ENCODE measurements around the gene SPEM1. TPM values are rescaled to one million over a fixed set of nuclear protein-coding genes. Genes with fewer than 3 reads are reported as not detected.

The SPEM1 gene
- total and polyA plus RNA-seq, 3 donors from 2014 or later = 8.5 to 67.7 (median 18.7) TPM

DNA sequence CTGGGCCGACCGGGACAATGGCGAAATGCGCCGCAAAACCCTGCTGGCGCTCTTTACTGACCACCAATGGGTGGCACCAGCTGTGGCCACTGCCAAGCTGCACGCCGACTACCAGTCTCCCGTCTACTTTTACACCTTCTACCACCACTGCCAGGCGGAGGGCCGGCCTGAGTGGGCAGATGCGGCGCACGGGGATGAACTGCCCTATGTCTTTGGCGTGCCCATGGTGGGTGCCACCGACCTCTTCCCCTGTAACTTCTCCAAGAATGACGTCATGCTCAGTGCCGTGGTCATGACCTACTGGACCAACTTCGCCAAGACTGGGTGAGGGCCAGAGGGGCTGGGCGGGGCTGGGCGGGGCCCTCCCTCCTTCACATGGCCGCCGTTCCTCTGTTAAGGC is 4.3 kb upstream of the SPEM1 start:
- no peaks in the 10 kb centered on the region for H3K9me3 ChIP-seq
- intact Hi-C loops (cut with DNase I; ENCODE audit: low total_unique reads) = no loop called here
- no peaks in the 10 kb centered on the region for H3K4me1 ChIP-seq
- no peak for TF ChIP-seq POLR2A (IDR thresholded peaks at IDR 0.05)
- no peak for TF ChIP-seq CTCF (IDR thresholded peaks at IDR 0.05)
- WGBS, 2 donors = 92 to 93% methylated on average over 13 to 23 of the region's 23 CpGs
- DNase-seq = no peak
- no peak overlapping the region for H3K27ac ChIP-seq
- H3K36me3 ChIP-seq (ENCODE audit: low read depth, missing control alignments) = no peaks in the 10 kb centered on the region
- no peak overlapping the region for H3K4me3 ChIP-seq
- no peaks in the 10 kb centered on the region for H3K27me3 ChIP-seq

DNA sequence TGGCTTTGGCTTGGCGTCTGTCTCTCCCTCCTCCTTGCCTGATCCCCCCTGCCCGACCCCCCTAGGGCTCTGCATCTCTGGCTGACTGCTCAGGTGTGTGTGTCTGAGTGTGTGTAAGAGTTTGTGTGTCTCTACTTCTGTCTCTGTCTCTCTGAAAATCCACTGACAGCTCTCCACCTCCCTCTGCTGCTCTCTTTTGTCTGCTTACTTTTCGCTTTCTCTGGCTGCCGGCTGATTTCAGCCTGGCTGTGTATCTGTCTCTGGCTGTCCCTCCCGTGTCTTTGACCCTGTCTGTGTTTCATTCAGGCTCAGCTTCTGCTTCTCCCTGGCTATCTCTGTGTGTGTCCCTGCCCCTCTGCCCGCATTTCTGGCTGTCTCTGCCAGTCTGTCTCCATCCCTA is 3.8 kb upstream of the SPEM1 start:
- 78 to 90% methylated on average over 6 of the region's 6 CpGs for WGBS, 2 donors
- TF ChIP-seq POLR2A (IDR thresholded peaks at IDR 0.05) (no peak), CTCF (IDR thresholded peaks at IDR 0.05) (no peak)
- Histone ChIP-seq H3K27me3 (no peaks in the 10 kb centered on the region), H3K27ac (no peak overlapping the region), H3K9me3 (no peaks in the 10 kb centered on the region), H3K4me3 (no peak overlapping the region), H3K4me1 (no peaks in the 10 kb centered on the region), H3K36me3 (ENCODE audit: low read depth, missing control alignments) (no peaks in the 10 kb centered on the region)
- intact Hi-C loops (cut with DNase I; ENCODE audit: low total_unique reads) = no loop called here
- no peak for DNase-seq

DNA sequence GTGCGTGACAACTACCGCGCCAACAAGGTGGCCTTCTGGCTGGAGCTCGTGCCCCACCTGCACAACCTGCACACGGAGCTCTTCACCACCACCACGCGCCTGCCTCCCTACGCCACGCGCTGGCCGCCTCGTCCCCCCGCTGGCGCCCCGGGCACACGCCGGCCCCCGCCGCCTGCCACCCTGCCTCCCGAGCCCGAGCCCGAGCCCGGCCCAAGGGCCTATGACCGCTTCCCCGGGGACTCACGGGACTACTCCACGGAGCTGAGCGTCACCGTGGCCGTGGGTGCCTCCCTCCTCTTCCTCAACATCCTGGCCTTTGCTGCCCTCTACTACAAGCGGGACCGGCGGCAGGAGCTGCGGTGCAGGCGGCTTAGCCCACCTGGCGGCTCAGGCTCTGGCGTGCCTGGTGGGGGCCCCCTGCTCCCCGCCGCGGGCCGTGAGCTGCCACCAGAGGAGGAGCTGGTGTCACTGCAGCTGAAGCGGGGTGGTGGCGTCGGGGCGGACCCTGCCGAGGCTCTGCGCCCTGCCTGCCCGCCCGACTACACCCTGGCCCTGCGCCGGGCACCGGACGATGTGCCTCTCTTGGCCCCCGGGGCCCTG is 3.0 kb upstream of the SPEM1 start:
- no peak for TF ChIP-seq POLR2A (IDR thresholded peaks at IDR 0.05)
- no peak for TF ChIP-seq CTCF (IDR thresholded peaks at IDR 0.05)
- WGBS, 2 donors = 93 to 94% methylated on average over 30 to 54 of the region's 54 CpGs
- no peak for DNase-seq
- no peaks in the 10 kb centered on the region for H3K4me1 ChIP-seq
- no peaks in the 10 kb centered on the region for H3K9me3 ChIP-seq
- H3K27me3 ChIP-seq = no peaks in the 10 kb centered on the region
- intact Hi-C loops (cut with DNase I; ENCODE audit: low total_unique reads) = no loop called here
- H3K27ac ChIP-seq = no peak overlapping the region
- no peaks in the 10 kb centered on the region for H3K36me3 ChIP-seq (ENCODE audit: low read depth, missing control alignments)
- H3K4me3 ChIP-seq = no peak overlapping the region

- TF ChIP-seq CTCF (IDR thresholded peaks at IDR 0.05) (no peak), POLR2A (IDR thresholded peaks at IDR 0.05) (no peak)
- H3K27me3 ChIP-seq = no peaks in the 10 kb centered on the region
- no peaks in the 10 kb centered on the region for H3K36me3 ChIP-seq (ENCODE audit: low read depth, missing control alignments)
- H3K4me1 ChIP-seq = no peaks in the 10 kb centered on the region
- H3K4me3 ChIP-seq = no peak overlapping the region
- intact Hi-C loops (cut with DNase I; ENCODE audit: low total_unique reads) = no loop called here
- no peak for DNase-seq
- H3K9me3 ChIP-seq = no peaks in the 10 kb centered on the region
- WGBS, 2 donors = 73 to 91% methylated on average over 5 to 18 of the region's 18 CpGs
- H3K27ac ChIP-seq = no peak overlapping the region
Measured at GRCh38 chr17:7418472-7419152, 1.5 kb upstream of the SPEM1 start.

- Histone ChIP-seq H3K36me3 (ENCODE audit: low read depth, missing control alignments) (no peaks in the 10 kb centered on the region), H3K4me3 (no peak overlapping the region), H3K4me1 (no peaks in the 10 kb centered on the region), H3K27me3 (no peaks in the 10 kb centered on the region), H3K9me3 (no peaks in the 10 kb centered on the region), H3K27ac (no peak overlapping the region)
- WGBS, 2 donors = 91 to 94% methylated on average over 15 to 16 of the region's 16 CpGs
- DNase-seq = no peak
- TF ChIP-seq POLR2A (IDR thresholded peaks at IDR 0.05) (no peak), CTCF (IDR thresholded peaks at IDR 0.05) (no peak)
- intact Hi-C loops (cut with DNase I; ENCODE audit: low total_unique reads) = no loop called here
Measured at GRCh38 chr17:7421186-7421585, 1.1 kb downstream of the SPEM1 start.
